Embryonic facial prominence (tissue), 1 donor: ENCODE measurements around the gene API5.
"Not testable (repeated sequence)": the region's sequence is repeated elsewhere in the genome, so short reads cannot be mapped to it uniquely, and the experiment has no call there.

Experiments
- DNase-seq: peaks from one replicate; pipeline ENCODE4 v3.0.0-alpha.2; 2016; ENCODE audit errors: extremely low spot score

Gene API5

DNA sequence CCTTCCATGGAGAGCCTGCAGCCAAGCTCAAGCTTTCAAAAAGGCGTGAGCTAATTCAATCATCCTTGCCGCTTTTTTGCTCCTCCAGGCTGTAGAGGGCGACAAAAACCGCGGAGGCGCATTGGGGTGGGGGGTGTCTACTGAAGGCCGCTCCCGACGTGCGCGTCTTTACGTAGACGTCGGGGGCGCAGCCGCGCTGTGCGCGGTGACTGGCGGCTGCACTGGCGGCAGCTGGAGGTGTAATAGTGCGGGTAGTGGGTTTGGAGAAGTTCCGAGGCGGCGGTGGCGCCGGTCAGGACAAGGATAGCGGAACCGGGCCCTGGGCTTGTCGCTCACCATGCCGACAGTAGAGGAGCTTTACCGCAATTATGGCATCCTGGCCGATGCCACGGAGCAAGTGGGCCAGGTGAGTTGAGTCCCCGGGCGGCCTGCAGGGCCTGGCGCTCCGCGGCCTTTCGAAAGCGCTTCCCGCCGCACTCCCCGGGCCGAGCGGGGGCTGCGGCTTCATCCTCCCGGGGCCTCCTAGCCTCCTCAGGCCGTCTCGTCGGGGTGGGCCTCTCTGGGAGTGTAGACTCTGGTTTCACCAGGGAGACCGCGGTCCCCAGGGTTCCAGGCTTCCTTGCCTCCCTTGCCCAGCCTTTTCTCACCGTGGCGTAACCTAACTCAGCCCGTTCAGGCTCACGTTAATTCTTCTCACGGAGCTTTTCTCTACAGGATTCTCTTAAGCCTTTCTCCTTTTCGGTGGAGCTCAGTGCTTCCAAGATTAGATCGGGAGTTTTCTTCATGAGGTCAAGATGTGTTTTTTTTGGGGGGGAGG lies at the start of gene API5:
Gene API5, plus strand, starts transcription at position 206 of the 817 bp plus-strand sequence. Its CDS starts 132 bp downstream, at position 338.
- peak; percentile 90 for DNase-seq

DNA sequence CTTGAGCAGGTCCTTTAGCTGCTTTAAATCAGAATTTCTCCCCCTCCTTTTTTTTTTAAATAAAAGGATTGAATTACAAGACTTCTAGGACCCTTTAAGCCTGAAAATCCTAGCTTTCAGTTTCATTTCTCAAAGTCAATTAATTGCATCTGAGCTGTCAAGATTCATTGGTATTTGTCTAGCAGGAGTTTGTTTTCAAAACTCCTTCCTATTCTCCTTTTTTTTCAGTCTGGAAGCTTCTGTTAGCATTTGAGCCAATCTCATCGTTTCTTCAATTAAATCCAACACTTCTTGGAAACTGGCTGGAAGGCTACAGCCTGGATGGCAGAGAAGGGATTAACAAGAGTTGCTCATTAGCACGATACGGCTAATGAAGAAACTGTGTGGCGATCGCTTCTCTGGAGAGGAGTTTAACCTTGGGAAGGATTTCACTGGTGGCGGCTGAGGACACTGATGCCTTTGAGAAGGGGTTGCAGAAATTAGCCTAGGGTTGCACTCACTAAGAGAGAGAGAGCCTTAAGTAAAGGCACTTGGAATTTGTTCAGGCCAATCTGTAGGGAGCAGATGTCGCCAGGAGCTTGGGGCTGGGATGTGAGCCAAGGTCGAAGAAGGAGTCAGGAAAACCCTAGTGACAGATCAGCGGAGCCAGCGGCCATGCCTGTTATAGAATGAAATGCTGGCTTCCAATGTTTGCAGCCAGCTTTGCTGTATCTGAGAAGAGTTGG lies 43.8 kb upstream of the API5 start:
- DNase-seq, result no peak

DNA sequence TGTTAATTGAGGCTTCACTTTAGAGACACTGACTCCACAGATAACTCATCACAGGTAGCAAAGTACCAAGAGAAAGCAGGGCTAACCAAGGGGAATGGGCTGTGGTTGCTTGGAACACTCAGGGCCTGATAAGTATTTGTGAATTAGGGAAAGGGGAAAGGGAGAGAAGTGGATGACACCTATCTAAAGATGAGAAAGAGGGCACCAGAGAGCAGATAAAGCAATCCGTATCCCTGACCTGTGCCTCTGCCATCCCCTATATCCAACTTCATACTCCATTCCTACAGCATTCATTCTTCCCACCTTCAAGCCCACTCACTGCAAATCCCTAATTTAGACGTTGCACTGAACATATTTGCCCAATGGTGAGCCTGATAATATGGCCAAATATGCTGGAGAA lies 43.0 kb upstream of the API5 start:
- DNase-seq, result no peak

DNA sequence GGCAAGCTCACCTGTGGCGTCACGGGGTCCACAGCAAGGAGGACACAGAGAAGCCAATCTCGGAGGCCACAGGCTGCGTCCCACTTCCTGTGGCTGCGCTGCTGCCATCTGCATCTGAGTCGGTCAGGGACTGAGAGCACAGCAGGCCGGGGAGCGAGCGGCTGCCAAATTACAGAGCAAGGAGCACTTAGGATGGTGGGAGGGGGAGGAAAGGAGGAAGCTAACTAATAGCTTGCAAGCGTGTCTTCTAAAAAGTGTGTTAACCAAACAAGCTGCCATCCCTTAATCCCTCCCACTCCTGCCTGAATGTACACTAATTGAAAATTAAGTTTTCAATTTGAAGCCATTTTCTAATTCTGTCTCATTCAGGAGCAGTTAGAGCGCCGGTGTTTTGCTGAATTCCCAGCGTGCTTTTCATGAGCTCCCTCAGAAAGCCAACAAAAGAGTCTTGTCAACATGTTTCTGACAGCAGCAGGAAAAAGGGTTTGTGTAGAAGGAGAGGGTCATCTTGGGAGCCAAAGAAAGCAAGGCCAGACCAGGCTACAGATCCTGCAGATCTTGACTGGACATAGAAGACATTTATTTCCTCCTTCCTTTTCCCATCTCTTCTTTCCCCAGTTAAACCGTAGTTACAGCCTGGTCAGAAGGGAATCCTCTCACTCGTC lies 42.4 kb upstream of the API5 start:
- DNase-seq, result no peak

DNA sequence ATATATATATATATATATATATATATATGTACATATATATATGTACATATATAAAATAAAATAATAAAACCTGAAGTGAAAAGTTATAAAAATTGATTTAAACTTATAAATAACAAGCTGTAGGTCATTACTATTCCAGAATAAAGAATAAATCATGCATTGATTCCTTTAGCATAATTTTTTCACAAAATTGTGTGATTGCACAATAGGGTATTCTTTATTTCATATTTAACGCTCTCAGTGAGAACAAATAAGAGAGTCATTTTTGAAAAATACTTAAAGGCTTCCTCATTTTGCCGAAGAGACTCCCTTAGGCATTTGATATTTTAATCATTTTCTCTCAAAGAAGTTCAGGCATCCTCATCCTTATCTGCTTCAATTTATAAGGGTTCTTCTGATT lies 41.3 kb upstream of the API5 start:
- no peak for DNase-seq

DNA sequence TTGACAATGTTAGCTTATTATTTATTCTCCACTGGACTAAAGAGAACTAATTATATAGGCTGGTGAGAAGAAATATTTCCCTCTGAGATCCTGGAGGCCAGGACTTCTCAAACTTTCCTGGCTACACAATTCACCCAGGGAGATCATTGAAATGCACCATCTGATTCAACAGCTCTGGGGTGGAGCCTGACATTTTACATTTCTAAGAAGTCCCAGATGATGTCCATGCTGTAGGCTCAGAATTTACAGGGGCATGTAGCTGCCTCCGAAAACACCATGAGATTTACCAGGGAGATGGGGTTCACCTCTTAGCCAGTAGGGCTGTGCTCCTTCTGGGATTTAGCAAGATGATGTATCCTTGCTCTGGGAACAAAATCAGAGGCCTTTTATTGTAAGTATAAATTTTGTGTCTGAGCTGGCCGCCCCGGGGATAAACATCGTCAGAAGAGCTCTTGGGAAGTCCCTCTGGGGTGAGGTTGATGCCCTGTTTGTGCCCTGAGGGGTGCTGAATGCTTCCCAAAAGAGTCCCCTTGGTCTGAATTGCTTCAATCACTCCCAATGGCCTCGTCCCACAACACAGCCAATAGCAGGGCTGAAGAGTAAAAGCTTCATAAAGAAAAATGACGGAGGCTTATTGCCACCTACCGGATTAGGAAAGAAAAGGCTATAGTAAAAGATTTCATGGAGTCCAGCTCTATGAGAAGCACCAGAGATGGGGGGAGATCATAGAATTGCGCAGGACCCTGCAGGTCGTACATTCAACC lies 33.4 kb upstream of the API5 start:
- DNase-seq, result no peak

DNA sequence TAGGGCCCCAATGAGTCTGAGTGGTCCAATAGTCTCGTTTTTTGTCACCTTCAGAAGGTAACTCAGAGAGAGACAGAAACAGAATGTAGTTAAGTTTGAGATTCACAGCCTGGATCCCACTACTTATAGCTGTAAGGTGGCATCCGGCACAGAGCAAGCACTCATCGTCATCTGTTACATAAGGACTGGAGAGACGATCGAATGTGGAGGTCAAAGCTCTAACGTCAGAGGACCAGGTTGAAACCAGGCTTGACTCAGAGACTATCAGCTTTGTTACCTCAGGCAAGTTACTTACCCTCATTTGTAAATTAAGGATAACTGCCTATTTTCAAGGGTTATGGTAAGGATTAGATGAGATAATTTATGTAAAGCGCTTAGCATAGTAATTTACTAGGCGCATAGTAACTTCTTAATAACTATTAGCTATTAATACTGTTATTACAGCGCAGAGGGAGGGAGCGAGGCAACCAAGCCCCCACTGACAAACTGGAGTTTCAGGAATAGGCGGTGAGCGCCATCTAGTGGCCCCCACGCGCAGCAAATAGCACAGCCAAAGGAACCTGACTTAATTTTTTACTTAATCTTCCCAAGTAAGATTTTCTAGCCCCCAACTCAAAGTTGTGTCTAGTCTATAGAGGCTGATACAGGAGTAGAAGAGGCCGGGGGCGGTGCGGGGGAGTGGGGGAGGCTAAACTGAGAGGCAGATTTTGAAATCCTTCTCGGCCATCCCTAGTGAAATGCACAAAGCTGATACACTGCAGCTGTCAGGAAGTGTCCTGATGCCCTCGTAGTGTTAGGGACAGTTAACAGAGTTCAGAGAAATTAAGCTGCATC lies 29.0 kb upstream of the API5 start:
- no peak for DNase-seq

DNA sequence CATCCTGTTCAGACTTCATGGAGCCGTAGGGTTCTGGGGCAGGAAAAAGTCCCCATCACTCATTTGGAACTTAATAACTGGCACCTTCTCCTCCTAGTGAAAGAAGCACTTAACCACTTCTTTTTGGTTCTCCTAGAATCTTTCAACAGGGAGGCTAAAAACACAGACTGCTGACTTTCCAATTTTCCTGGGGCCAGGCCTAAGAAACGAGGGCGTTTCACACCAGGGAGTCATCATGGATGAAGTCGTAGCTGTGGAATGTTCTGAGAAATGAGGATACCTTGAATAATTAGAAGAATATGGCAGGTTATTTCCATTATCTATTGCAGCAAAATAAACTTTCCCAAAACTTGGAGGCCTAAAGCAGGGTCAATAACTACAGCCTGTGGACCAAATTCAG lies 26.0 kb upstream of the API5 start:
- no peak for DNase-seq

DNA sequence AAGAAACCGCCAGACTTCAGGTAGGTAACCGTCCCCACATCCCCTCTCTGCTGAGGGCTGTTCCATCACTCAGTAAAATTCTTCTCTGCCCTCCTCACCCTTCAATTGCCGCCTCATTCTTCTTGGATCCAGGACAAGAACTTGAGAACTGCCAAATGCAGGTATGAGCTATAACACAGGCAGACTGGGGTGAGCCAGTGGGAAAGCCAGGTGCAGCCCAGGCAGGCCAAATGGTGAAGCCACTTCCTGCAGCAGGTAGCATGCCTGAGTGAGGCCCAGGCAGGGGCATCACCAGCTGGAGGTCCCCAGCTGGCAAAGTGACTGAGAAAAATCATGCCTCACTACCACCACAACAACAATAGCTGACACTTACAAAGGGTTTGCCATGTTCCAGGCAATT lies 22.4 kb upstream of the API5 start:
- no peak for DNase-seq

DNA sequence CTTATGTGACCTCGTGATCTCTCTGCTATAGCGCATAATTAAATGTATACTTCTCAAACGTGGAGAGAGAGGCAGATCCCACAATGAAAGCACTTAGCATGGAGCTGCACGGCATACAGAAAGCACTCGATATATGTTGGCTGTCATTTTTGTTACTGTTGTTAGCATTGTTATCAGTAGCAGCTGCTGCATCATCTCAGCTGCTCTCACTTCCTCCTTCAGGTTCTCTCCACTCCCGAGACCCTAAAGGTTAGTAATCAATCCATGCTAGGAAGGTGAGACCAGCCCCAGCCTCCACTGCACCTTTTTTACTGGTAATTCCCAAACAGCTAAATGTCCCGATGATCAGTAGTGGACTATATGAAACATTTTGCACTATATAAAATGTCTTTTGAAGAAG lies 13.4 kb upstream of the API5 start:
- DNase-seq, result no peak

DNA sequence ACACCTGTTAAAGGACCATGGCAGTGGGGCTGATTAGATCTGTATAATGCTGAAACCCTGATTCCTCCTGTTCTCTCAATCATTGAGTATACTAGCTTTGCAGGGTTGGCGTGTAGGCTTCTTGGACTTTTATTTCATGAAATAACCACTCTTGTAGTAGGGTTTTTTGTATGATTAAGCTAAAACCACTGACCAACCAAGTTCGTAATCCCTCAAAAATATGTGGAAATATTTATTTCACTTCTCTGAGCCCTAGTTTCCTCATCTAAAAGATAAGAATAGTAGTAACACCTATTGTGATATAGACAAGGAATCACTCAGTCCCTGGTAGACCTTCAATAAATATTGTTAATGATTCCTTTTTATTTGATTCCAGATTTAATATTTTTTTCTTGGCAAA lies 4.2 kb downstream of the API5 start:
- no peak for DNase-seq

DNA sequence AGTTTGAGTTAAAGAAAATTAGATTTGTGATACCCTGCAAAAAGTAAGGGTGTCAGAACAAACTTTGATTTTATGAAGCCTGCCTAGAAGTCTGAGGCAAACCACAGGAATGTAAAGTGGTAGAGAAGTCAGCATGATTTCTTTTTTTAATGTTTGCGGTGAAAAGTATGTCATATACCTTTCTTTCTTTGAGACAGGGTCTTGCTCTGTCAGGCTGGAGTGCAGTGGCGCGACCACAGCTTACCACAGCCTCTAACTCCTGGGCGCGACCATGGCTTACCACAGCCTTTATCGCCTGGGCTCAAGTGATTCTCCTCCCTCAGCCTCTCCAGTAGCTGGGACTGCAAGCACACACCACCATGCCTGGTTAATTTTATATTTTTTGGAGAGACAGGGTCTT lies 4.7 kb downstream of the API5 start:
- DNase-seq, result no peak

DNA sequence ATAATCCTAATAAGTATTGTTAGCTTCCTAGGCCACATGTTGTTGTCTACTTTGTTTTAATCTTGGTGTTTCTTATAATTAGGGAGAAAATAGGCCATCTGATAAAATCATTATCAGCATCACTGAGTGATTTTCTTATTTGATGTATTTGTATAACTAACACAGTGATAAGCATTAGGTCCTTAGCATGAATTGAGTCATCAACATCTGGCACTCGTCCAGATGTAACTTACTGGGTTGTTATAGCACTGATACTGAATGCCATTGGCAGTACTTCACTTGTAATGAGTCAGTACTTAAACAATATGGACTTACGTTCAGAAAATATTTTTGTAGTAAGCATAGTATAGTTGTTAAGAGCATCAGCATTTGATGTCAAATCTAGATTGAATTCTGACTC lies 16.2 kb downstream of the API5 start:
- DNase-seq, result no peak

DNA sequence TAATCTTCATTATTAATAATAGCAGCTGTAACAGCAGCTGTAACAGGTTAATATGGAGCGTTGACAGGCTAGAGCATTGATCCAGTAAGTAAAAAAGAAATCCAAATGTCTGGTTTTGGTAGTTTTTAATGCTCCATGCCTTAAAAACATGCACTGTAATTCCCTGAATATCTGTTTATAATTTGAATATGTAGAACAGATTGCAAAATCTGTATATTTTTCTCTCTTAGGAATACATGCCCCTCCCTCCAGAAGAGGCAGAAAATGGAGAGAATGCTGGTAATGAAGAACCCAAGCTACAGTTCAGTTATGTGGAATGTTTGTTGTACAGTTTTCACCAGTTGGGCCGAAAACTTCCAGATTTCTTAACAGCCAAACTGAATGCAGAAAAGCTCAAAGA lies 16.7 kb downstream of the API5 start:
- DNase-seq, result no peak

DNA sequence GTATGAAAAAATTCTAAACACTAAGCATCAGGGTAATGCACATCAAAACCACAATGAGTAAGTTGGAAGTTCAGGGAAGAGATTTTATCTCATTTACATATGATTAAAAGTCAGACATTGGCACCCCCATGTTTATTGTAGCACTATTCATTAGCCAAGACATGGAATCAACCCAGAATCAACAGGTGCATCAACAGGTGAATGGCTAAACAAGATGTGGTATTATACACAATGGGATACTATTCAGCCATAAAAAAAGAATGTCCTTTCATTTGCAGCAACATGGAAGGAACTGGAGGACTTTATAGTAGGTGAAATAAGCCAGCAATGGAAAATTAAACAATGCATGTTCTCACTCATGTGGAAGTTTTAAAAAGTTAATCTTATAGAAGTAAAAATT lies 29.4 kb downstream of the API5 start:
- no peak for DNase-seq

DNA sequence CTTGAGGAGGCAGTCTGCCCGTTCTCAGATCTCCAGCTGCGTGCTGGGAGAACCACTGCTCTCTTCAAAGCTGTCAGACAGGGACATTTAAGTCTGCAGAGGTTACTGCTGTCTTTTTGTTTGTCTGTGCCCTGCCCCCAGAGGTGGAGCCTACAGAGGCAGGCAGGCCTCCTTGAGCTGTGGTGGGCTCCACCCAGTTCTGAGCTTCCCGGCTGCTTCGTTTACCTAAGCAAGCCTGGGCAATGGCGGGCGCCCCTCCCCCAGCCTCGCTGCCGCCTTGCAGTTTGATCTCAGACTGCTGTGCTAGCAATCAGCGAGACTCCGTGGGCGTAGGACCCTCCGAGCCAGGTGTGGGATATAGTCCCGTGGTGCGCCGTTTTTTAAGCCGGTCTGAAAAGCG lies 39.6 kb downstream of the API5 start:
- not testable (repeated sequence) for DNase-seq

DNA sequence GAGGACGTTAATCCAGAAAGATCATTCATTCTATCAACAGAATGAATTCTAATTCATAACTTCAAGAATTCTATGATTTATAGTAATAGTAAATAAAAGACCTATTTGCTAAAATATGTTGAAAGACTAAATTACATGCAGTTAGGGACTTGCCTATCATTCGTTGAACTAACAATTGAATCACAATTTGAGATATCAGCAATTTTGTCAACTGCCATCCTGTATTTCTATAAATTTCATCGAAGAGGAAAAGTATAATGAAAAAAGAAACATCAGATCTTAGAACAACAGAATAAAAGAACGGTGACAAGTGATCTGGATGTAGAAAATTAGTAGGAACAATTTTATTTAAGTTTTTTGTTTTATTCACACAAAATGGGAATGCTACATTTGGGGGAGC lies 42.5 kb downstream of the API5 start:
- DNase-seq, result no peak

DNA sequence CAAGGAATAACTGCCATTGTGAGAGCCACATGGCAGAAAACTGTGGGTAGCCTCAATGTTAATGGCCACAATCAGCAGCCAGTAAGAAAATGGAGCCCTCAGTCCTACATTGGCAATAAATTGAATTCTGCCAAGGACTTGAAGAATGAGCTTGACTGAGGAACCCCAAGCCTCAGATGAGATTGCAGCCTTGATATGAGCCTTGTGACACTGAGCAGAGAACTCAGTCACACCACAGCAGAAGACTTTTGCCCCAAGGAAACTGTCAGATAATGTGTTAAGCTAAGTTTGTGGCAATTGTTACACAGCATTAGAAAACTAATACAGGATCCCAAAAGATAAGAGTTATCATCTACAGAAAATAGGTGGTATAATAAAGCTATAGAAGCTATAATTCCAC lies 44.5 kb downstream of the API5 start:
- no peak for DNase-seq

DNA sequence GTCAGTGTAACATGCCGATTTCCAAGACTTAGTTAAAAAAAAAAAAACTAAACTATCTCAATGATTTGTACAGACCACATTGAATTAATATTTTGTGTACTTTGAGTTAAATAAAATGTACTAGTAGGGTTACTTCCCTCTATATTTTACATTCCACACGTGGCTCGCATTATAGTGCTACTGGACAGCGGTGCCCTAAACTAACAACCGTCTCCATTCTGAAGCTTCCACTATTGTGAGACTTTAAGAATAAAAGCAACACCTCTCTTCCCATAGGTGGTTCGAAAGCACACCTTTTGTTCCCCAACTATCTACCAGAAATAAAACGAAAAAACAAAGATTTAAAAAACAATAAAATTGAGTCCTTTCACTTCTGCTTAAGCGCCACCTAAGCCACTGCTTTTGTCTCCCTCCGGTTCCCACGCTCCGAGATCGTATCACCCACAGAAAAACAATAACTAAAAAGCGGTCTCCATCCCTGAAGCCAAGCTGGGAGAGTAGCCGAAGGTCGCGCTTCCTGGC lies 46.5 kb downstream of the API5 start:
- DNase-seq, result no peak

DNA sequence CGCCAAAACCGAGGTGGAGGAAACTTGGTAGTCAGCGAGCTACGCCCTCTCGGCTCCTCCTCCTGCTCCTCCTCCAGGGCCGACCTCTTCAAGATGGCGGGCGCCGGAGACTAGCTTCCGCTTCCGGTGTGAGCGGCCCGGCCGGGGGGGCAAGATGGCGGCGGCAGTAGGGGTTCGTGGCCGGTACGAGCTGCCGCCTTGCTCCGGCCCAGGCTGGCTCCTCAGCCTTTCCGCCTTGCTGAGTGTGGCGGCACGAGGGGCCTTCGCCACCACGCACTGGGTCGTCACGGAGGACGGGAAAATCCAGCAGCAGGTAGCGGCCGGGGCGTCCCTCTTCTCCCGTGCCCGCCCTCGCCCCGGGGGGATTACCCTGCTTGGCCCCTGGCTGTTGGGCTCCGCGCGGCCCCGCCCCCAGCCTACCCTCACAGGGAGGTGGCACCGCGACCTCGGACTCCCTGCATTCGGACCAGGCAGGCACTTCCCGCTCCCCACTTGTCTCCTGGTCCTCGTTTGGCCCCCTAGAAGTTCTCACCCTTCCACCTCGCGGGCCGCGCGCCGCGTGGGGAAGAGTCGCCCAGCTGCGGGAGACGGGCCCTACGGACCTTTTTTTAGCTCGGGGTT lies 47.1 kb downstream of the API5 start, which contains the start of gene TTC17:
Gene TTC17, plus strand, starts transcription at position 120 of the 621 bp plus-strand sequence. Its CDS starts 35 bp downstream, at position 155.
- peak; percentile 88 for DNase-seq
